Measurements from ENCODE around the gene XRCC6.

The XRCC6 gene

GRCh38 chr22:41702763-41703162 lies 81.7 kb downstream of the XRCC6 start:
- no peak overlapping the region for H3K4me3 ChIP-seq (ENCODE audit: low read length)
- H3K4me1 ChIP-seq (ENCODE audit: control insufficient read depth, insufficient read depth, low read length): no peaks in the 10 kb centered on the region
- no peaks in the 10 kb centered on the region for H3K36me3 ChIP-seq (ENCODE audit: control insufficient read depth, insufficient read depth, low read length)
- H3K9ac ChIP-seq (ENCODE audit: low read length): no peak overlapping the region
- no peak overlapping the region for H3K27ac ChIP-seq (ENCODE audit: low read depth, low read length)
- no peaks in the 10 kb centered on the region for H3K27me3 ChIP-seq (ENCODE audit: control insufficient read depth, insufficient read depth, low read length)

GRCh38 chr22:41709341-41709740 lies 88.2 kb downstream of the XRCC6 start:
- H3K9ac ChIP-seq (ENCODE audit: low read length): no peak overlapping the region
- no peak overlapping the region for H3K27ac ChIP-seq (ENCODE audit: low read depth, low read length)
- no peak overlapping the region for H3K4me3 ChIP-seq (ENCODE audit: low read length)
- H3K4me1 ChIP-seq (ENCODE audit: control insufficient read depth, insufficient read depth, low read length): no peaks in the 10 kb centered on the region
- no peaks in the 10 kb centered on the region for H3K36me3 ChIP-seq (ENCODE audit: control insufficient read depth, insufficient read depth, low read length)
- H3K27me3 ChIP-seq (ENCODE audit: control insufficient read depth, insufficient read depth, low read length): no peaks in the 10 kb centered on the region

- Histone ChIP-seq H3K27me3 (ENCODE audit: control insufficient read depth, insufficient read depth, low read length) (no peaks in the 10 kb centered on the region), H3K4me3 (ENCODE audit: low read length) (no peak overlapping the region), H3K36me3 (ENCODE audit: control insufficient read depth, insufficient read depth, low read length) (no peaks in the 10 kb centered on the region), H3K4me1 (ENCODE audit: control insufficient read depth, insufficient read depth, low read length) (no peaks in the 10 kb centered on the region), H3K9ac (ENCODE audit: low read length) (no peak overlapping the region), H3K27ac (ENCODE audit: low read depth, low read length) (no peak overlapping the region)
These were observed 91.9 kb downstream of the XRCC6 start for GRCh38 chr22:41713004-41713403.
